ENCODE results near the gene ASB13.
"Not testable (repeated sequence)": the region's sequence is repeated elsewhere in the genome, so short reads cannot be mapped to it uniquely, and the experiment has no call there.

Gene ASB13

GRCh38 chr10:5627486-5628044, 38.8 kb downstream of the ASB13 start:
- DNase-seq (ENCODE audit: extremely low read depth, low read depth), result no peak
- no peak overlapping the region for H3K4me3 ChIP-seq (replicated peaks; ENCODE audit: low read depth, low read length)
- TF ChIP-seq CTCF (IDR thresholded peaks at IDR 0.05; ENCODE audit: low read depth, low read length, missing control alignments), result no peak

DNA sequence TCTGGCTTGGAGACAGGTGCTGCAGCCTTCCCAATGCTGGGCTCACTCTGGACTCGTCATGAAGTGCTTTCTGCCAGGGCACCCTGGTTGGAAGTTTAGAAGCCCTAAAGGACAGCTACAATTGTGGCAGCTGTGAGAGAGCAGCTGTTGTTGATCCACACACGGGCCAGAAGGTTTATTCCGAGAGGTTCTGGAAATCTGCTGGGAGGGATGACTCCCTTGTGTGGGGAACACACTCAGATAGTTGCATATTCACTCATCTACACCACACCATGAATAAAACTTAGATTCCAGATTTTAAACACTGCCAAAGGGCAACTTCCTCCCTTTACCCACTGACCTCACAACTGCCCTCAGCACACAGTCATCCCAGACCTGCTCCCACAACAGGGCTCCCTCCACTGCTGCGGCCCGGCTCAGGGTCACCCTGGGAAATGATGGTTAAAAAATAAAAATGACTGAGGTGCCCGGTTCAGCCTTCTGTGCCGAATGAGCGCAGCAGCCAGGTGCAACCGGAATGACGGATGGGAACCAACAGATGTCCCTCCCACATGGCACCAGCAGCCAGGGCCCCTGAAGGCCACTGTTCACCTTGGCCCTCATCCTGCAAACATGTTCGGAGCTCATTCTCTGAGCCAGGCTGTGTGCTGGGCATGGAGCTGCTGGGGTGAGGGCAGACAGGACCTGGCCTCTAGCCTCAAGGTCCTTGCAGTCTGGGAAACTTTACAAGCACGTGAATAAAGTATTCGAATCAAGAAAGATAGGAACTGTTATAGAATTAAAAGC, 40.2 kb downstream of the ASB13 start:
- no peak overlapping the region for H3K4me3 ChIP-seq (replicated peaks; ENCODE audit: low read depth, low read length)
- no peak for TF ChIP-seq CTCF (IDR thresholded peaks at IDR 0.05; ENCODE audit: low read depth, low read length, missing control alignments)
- no peak for DNase-seq (ENCODE audit: extremely low read depth, low read depth)

DNA sequence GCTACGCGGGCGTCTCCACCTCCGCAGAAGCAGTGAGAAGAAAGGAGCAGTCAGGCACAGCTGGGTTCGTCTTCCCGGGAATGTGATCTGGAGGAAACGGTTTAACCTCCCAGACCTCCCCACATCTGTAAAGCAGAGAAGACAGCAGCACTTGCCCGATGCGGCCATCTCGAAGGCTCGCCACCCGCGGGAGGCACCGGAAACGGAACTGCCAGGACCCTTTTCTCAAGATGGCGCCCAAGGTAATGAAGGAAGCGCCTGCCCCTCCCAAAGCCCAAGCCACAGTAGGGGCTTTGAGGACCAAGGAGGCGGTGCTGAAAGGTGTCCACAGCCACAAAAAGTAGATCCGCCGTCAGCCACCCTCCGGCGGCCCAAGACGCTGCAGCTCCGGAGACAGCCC, 41.7 kb downstream of the ASB13 start:
- DNase-seq (ENCODE audit: extremely low read depth, low read depth), result no peak
- H3K4me3 ChIP-seq (replicated peaks; ENCODE audit: low read depth, low read length), result no peak overlapping the region
- no peak for TF ChIP-seq CTCF (IDR thresholded peaks at IDR 0.05; ENCODE audit: low read depth, low read length, missing control alignments)

GRCh38 chr10:5623081-5623748, 43.2 kb downstream of the ASB13 start:
- DNase-seq (ENCODE audit: extremely low read depth, low read depth), result no peak
- no peak overlapping the region for H3K4me3 ChIP-seq (replicated peaks; ENCODE audit: low read depth, low read length)
- peak; percentile 94 for TF ChIP-seq CTCF (IDR thresholded peaks at IDR 0.05; ENCODE audit: low read depth, low read length, missing control alignments)

- TF ChIP-seq CTCF (IDR thresholded peaks at IDR 0.05; ENCODE audit: low read depth, low read length, missing control alignments), result no peak
- no peak for DNase-seq (ENCODE audit: extremely low read depth, low read depth)
- no peak overlapping the region for H3K4me3 ChIP-seq (replicated peaks; ENCODE audit: low read depth, low read length)
These were observed 44.0 kb downstream of the ASB13 start for GRCh38 chr10:5622186-5622960.

DNA sequence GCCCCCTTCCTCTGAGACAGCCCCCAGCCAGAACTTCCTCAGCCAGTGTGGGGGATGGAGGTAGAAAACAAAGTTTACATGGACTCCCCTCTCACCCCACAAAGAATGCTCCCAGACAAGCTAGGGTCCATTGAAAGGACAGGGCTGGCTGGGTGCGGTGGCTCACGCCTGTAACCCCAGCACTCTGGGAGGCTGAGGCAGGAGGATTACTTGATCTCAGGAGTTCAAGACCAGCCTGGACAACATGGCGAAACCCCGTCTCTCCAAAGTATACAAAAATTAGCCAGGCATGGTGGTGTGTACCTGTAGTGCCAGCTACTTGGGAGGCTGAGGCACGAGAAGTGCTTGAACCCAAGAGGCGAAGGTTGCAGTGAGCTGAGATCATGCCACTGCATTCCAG, 45.0 kb downstream of the ASB13 start:
- DNase-seq (ENCODE audit: extremely low read depth, low read depth); H3K4me3 ChIP-seq (replicated peaks; ENCODE audit: low read depth, low read length): not testable (repeated sequence)

DNA sequence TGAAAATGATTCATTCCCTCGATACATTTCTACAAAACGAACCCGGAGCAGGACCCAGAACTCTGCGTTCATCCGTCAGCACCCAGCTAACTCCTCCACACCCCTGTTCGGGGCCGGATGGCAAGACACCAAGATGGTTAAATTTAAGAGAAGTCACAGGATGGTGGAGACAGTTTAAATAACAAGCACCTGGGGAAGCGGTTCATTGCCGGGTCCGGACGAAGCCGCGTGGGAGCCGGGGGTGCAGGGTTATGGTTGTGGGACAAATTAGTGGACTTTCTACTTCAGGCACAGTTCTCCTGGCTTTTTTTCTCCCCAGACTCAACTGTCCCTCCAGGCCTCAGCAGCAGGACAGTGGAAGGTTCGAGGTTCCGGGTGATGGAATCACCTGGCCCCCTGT, 45.4 kb downstream of the ASB13 start:
- no peak for TF ChIP-seq CTCF (IDR thresholded peaks at IDR 0.05; ENCODE audit: low read depth, low read length, missing control alignments)
- no peak for DNase-seq (ENCODE audit: extremely low read depth, low read depth)
- no peak overlapping the region for H3K4me3 ChIP-seq (replicated peaks; ENCODE audit: low read depth, low read length)
